ENCODE results near the gene MAGEA8. TPM values are rescaled to one million over a fixed set of nuclear protein-coding genes. Genes with fewer than 3 reads are reported as not detected.

Gene MAGEA8
- total and polyA plus RNA-seq, 9 of the 15 experiments (the other 6 are each of a cell fraction or from before 2014, with no cell fraction given): 0.49 to 4.6 (median 1.9) TPM

DNA sequence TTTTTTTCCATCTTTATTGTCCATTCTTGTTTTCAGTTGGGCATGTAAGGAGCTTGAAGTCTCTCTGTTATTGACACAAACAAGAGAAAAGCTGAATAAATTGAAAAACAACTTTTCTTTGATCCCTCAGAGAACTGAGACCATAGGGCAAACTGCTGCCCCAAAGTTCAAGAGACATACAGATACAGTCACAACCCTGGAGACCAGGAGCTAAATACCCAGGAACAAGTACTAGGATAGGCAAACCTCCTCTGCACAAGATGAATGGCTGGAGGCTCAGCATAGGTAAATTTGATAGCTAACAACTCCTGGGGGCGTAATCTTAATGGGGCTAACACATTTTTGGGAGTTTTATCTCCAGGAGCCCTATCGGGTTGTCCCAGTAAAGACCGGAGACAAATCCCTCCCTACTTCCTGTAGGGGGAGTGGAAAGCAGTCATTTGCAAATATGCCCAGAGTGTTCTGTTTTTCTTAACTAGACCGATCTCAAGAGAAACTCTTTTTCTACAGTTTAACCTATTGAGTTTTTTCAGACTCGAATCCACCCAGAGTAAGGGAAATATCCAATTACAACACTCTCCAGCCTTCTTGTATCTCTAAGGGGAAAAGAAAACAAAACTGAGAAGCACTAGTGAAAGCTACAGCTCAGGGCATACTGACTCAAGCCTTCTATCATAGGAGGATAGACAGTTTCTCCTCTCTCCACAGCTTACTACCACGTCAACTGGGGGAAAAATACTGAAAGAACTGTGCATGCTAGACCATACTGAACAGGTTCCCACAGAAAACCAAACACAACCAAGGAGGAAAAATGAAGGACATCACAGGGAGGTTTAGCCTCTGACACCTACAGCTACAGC lies 23.1 kb downstream of the MAGEA8 start (continued):
- no peak for TF ChIP-seq NFATC3 (IDR thresholded peaks at IDR 0.05)
- TF ChIP-seq, protein P1, sequence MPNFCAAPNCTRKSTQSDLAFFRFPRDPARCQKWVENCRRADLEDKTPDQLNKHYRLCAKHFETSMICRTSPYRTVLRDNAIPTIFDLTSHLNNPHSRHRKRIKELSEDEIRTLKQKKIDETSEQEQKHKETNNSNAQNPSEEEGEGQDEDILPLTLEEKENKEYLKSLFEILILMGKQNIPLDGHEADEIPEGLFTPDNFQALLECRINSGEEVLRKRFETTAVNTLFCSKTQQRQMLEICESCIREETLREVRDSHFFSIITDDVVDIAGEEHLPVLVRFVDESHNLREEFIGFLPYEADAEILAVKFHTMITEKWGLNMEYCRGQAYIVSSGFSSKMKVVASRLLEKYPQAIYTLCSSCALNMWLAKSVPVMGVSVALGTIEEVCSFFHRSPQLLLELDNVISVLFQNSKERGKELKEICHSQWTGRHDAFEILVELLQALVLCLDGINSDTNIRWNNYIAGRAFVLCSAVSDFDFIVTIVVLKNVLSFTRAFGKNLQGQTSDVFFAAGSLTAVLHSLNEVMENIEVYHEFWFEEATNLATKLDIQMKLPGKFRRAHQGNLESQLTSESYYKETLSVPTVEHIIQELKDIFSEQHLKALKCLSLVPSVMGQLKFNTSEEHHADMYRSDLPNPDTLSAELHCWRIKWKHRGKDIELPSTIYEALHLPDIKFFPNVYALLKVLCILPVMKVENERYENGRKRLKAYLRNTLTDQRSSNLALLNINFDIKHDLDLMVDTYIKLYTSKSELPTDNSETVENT (CRISPR knock-in tag; IDR thresholded peaks at IDR 0.05): no peak
- no peak for TF ChIP-seq LCOR (CRISPR knock-in tag; IDR thresholded peaks at IDR 0.05)
- no peak for TF ChIP-seq HEY1 (CRISPR knock-in tag; IDR thresholded peaks at IDR 0.05; ENCODE audit: borderline replicate concordance)
- no peak for TF ChIP-seq STAG1 (CRISPR knock-in tag; IDR thresholded peaks at IDR 0.05; ENCODE audit: borderline replicate concordance)
- no peak for TF ChIP-seq BACH1 (tag; IDR thresholded peaks at IDR 0.05)
- TF ChIP-seq NBN (IDR thresholded peaks at IDR 0.05; ENCODE audit: low read depth): no peak
- no peak for TF ChIP-seq PTTG1 (tag; IDR thresholded peaks at IDR 0.05; ENCODE audit: low read depth)
- TF ChIP-seq FOXM1 (IDR thresholded peaks at IDR 0.05; ENCODE audit: low read depth): peak; percentile 41; the same call in 1 of the 2 replicates
- TF ChIP-seq FOXM1 (CRISPR knock-in tag; IDR thresholded peaks at IDR 0.05; ENCODE audit: low read depth): no peak
- TF ChIP-seq, protein P2, sequence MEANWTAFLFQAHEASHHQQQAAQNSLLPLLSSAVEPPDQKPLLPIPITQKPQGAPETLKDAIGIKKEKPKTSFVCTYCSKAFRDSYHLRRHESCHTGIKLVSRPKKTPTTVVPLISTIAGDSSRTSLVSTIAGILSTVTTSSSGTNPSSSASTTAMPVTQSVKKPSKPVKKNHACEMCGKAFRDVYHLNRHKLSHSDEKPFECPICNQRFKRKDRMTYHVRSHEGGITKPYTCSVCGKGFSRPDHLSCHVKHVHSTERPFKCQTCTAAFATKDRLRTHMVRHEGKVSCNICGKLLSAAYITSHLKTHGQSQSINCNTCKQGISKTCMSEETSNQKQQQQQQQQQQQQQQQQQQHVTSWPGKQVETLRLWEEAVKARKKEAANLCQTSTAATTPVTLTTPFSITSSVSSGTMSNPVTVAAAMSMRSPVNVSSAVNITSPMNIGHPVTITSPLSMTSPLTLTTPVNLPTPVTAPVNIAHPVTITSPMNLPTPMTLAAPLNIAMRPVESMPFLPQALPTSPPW (CRISPR knock-in tag; IDR thresholded peaks at IDR 0.05): peak; percentile 10; the same call in 1 of the 2 replicates
- TF ChIP-seq, protein P3, sequence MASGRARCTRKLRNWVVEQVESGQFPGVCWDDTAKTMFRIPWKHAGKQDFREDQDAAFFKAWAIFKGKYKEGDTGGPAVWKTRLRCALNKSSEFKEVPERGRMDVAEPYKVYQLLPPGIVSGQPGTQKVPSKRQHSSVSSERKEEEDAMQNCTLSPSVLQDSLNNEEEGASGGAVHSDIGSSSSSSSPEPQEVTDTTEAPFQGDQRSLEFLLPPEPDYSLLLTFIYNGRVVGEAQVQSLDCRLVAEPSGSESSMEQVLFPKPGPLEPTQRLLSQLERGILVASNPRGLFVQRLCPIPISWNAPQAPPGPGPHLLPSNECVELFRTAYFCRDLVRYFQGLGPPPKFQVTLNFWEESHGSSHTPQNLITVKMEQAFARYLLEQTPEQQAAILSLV (tag; IDR thresholded peaks at IDR 0.05): no peak
- TF ChIP-seq HMG20B (CRISPR knock-in tag; IDR thresholded peaks at IDR 0.05): no peak
- TF ChIP-seq SMARCE1 (IDR thresholded peaks at IDR 0.05): peak; percentile 23; the same call in 1 of the 2 replicates
- TF ChIP-seq POLR2A (conservative IDR thresholded peaks at IDR 0.05): 0 out of 2 replicates have a peak, but pooled peaks have one; percentile 36
- peak; percentile 54 for TF ChIP-seq ARID1B (IDR thresholded peaks at IDR 0.05)
- no peak for TF ChIP-seq HNRNPLL (IDR thresholded peaks at IDR 0.05; ENCODE audit: low read depth, low read length, poor library complexity, severe bottlenecking)
- no peak for TF ChIP-seq SRF (CRISPR knock-in tag; IDR thresholded peaks at IDR 0.05)

Measured in K562 (cell line).